ENCODE results near the gene TCF7L2. TPM values are rescaled to one million over a fixed set of nuclear protein-coding genes. Genes with fewer than 3 reads are reported as not detected.

Gene TCF7L2
- total RNA-seq, 1 experiment from 2014 or later, result 16.1 TPM

- Histone ChIP-seq H3K27ac (ENCODE audit: low read length) (peak overlapping the region; percentile 98), H2AFZ (ENCODE audit: low read length) (no peak overlapping the region), H3K4me1 (ENCODE audit: insufficient read depth, low read length) (peaks cover 46% of the 10 kb centered on the region), H3K9ac (ENCODE audit: low read length) (peak overlapping the region; percentile 82; the same call in 1 of the 2 replicates), H3F3A (ENCODE audit: low read length, unreplicated experiment) (peaks cover 7% of the 10 kb centered on the region), H3K27me3 (ENCODE audit: low read length) (no peaks in the 10 kb centered on the region), H3K9me3 (ENCODE audit: low read length) (no peaks in the 10 kb centered on the region), H3K79me2 (ENCODE audit: low read length) (peaks cover 40% of the 10 kb centered on the region), H3K4me2 (ENCODE audit: low read length) (no peak overlapping the region), H3K36me3 (ENCODE audit: low read depth, low read length) (peaks cover 35% of the 10 kb centered on the region), H4K20me1 (ENCODE audit: low read length) (no peaks in the 10 kb centered on the region), H3K4me3 (ENCODE audit: low read length) (no peak overlapping the region), H3K9me2 (replicated peaks; ENCODE audit: low read length) (no peaks in the 10 kb centered on the region)
- ATAC-seq (no peak), DNase-seq (no peak)
- no peak for TF ChIP-seq CTCF (conservative IDR thresholded peaks at IDR 0.05; ENCODE audit: low read depth, low read length)
- no peak for TF ChIP-seq EZH2phosphoT487 (IDR thresholded peaks at IDR 0.05; ENCODE audit: borderline replicate concordance, low read length)
- TF ChIP-seq EZH2 (IDR thresholded peaks at IDR 0.05; ENCODE audit: low read length, unreplicated experiment), result no peak
- intact Hi-C loops (cut with micrococcal nuclease), result loop anchor here (10.0 kb wide), 2 partner anchors 381 to 441 kb away; no protein-coding TSS in a partner anchor
- POLR2A ChIA-PET (ENCODE audit: unreplicated experiment), result no interaction called here
- CTCF ChIA-PET, result no interaction called here
- BruUV-seq (replicated peaks), result no TSS peak
Observed at GRCh38 chr10:113095419-113096127, 145.5 kb downstream of the TCF7L2 start.

GRCh38 chr10:113096128-113096996 lies 146.3 kb downstream of the TCF7L2 start:
- TF ChIP-seq EZH2 (IDR thresholded peaks at IDR 0.05; ENCODE audit: low read length, unreplicated experiment) (no peak), EZH2phosphoT487 (IDR thresholded peaks at IDR 0.05; ENCODE audit: borderline replicate concordance, low read length) (no peak), CTCF (conservative IDR thresholded peaks at IDR 0.05; ENCODE audit: low read depth, low read length) (no peak)
- no peak for ATAC-seq

More at GRCh38 chr10:113096128-113096996, 146.3 kb downstream of the TCF7L2 start:
- H3K27me3 ChIP-seq (ENCODE audit: low read length), result no peaks in the 10 kb centered on the region
- H3K79me2 ChIP-seq (ENCODE audit: low read length), result peaks cover 40% of the 10 kb centered on the region
- H3K4me1 ChIP-seq (ENCODE audit: insufficient read depth, low read length), result peaks cover 46% of the 10 kb centered on the region
- no peak overlapping the region for H3K4me3 ChIP-seq (ENCODE audit: low read length)
- DNase-seq, result no peak
- no peak overlapping the region for H3K4me2 ChIP-seq (ENCODE audit: low read length)
- H3F3A ChIP-seq (ENCODE audit: low read length, unreplicated experiment), result peaks cover 7% of the 10 kb centered on the region
- no peak overlapping the region for H3K9ac ChIP-seq (ENCODE audit: low read length)
- H2AFZ ChIP-seq (ENCODE audit: low read length), result no peak overlapping the region
- ChIA-PET POLR2A (ENCODE audit: unreplicated experiment) (no interaction called here), CTCF (no interaction called here)
- H3K9me3 ChIP-seq (ENCODE audit: low read length), result no peaks in the 10 kb centered on the region
- H4K20me1 ChIP-seq (ENCODE audit: low read length), result no peaks in the 10 kb centered on the region
- H3K36me3 ChIP-seq (ENCODE audit: low read depth, low read length), result peaks cover 35% of the 10 kb centered on the region
- H3K27ac ChIP-seq (ENCODE audit: low read length), result no peak overlapping the region
- intact Hi-C loops (cut with micrococcal nuclease), result loop anchor here (10.0 kb wide), 2 partner anchors 382 to 442 kb away; no protein-coding TSS in a partner anchor
- no peaks in the 10 kb centered on the region for H3K9me2 ChIP-seq (replicated peaks; ENCODE audit: low read length)
- BruUV-seq (replicated peaks), result no TSS peak

Data from PC-3 (cell line).